ENCODE results near the gene UBASH3A. TPM values are rescaled to one million over a fixed set of nuclear protein-coding genes. Genes with fewer than 3 reads are reported as not detected.

Gene UBASH3A
- total RNA-seq, 6 experiments from 2014 or later = 0.12 to 0.50 (median 0.15) TPM

- no peaks in the 10 kb centered on the region for H3K27me3 ChIP-seq
- ATAC-seq (no peak), DNase-seq (no peak)
- no peaks in the 10 kb centered on the region for H3K9me3 ChIP-seq
- no peak overlapping the region for H3K27ac ChIP-seq
- no peak overlapping the region for H3K4me3 ChIP-seq
- no peaks in the 10 kb centered on the region for H3K4me1 ChIP-seq
- WGBS (ENCODE audit: insufficient coverage, low coverage, low lambda C conversion rate, missing lambda C conversion rate) = 84% methylated on average over 6 of the region's 7 CpGs
- intact Hi-C loops (cut with DNase I) = loop anchor here in 1 of 2 donors (10.0 kb wide), 1 partner anchor 301 kb away; no protein-coding TSS in a partner anchor
- TF ChIP-seq CTCF (IDR thresholded peaks at IDR 0.05) (no peak), POLR2A (IDR thresholded peaks at IDR 0.05) (no peak)
- H3K36me3 ChIP-seq = no peaks in the 10 kb centered on the region
These were observed 41.6 kb downstream of the UBASH3A start for GRCh38 chr21:42445311-42445710.

- WGBS (ENCODE audit: insufficient coverage, low coverage, low lambda C conversion rate, missing lambda C conversion rate) = 93% methylated on average over 2 of the region's 4 CpGs
- H3K4me1 ChIP-seq = no peaks in the 10 kb centered on the region
- DNase-seq = no peak
- TF ChIP-seq POLR2A (IDR thresholded peaks at IDR 0.05) (no peak), CTCF (IDR thresholded peaks at IDR 0.05) (no peak)
- intact Hi-C loops (cut with DNase I) = loop anchor here in 1 of 2 donors (10.0 kb wide), 1 partner anchor 302 kb away; no protein-coding TSS in a partner anchor
- no peaks in the 10 kb centered on the region for H3K27me3 ChIP-seq
- H3K4me3 ChIP-seq = no peak overlapping the region
- no peaks in the 10 kb centered on the region for H3K36me3 ChIP-seq
- no peak for ATAC-seq
- H3K27ac ChIP-seq = no peak overlapping the region
- H3K9me3 ChIP-seq = no peaks in the 10 kb centered on the region
These were observed 42.8 kb downstream of the UBASH3A start for GRCh38 chr21:42446531-42446930.

GRCh38 chr21:42447182-42447581, 43.5 kb downstream of the UBASH3A start:
- DNase-seq = no peak
- no peaks in the 10 kb centered on the region for H3K36me3 ChIP-seq
- ATAC-seq = no peak
- no peaks in the 10 kb centered on the region for H3K27me3 ChIP-seq
- intact Hi-C loops (cut with DNase I) = loop anchor here in 1 of 2 donors (10.0 kb wide), 1 partner anchor 302 kb away; no protein-coding TSS in a partner anchor
- 45% methylated on average over 5 of the region's 14 CpGs for WGBS (ENCODE audit: insufficient coverage, low coverage, low lambda C conversion rate, missing lambda C conversion rate)
- no peaks in the 10 kb centered on the region for H3K4me1 ChIP-seq
- no peaks in the 10 kb centered on the region for H3K9me3 ChIP-seq
- no peak for TF ChIP-seq POLR2A (IDR thresholded peaks at IDR 0.05)
- no peak for TF ChIP-seq CTCF (IDR thresholded peaks at IDR 0.05)
- H3K4me3 ChIP-seq = no peak overlapping the region
- H3K27ac ChIP-seq = no peak overlapping the region

- DNase-seq (no peak), ATAC-seq (no peak)
- Histone ChIP-seq H3K4me3 (no peak overlapping the region), H3K27ac (no peak overlapping the region), H3K27me3 (no peaks in the 10 kb centered on the region), H3K4me1 (no peaks in the 10 kb centered on the region), H3K36me3 (no peaks in the 10 kb centered on the region), H3K9me3 (no peaks in the 10 kb centered on the region)
- TF ChIP-seq POLR2A (IDR thresholded peaks at IDR 0.05) (no peak), CTCF (IDR thresholded peaks at IDR 0.05) (no peak)
- intact Hi-C loops (cut with DNase I) = loop anchor here in 1 of 2 donors (10.0 kb wide), 1 partner anchor 303 kb away; no protein-coding TSS in a partner anchor
- 79% methylated on average over 9 of the region's 10 CpGs for WGBS (ENCODE audit: insufficient coverage, low coverage, low lambda C conversion rate, missing lambda C conversion rate)
These were observed 44.0 kb downstream of the UBASH3A start for GRCh38 chr21:42447732-42448131.
